Measurements from ENCODE around the gene MSLN.

DNA sequence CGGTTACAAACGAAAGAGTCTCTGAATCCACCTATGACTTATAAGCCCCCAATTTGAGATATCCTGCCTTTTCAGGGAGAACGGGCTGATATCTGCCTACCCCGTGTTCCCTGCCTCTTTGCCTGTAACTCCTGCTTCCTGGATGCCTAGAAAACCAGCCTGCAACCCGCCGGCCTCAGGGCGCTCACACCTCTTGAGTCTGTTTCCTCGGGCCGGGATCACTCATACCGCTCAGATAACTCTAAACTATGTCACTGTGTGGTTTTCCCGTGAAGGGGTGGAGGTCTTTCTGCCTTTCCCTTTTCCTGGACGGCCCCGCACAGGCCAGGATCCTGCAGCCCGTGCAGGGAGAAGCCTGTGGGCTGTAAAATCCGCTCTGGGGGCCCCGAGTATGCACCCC is 17.3 kb downstream of the MSLN start:
- no peak for TF ChIP-seq POLR2A (IDR thresholded peaks at IDR 0.05)
- TF ChIP-seq, protein P1, sequence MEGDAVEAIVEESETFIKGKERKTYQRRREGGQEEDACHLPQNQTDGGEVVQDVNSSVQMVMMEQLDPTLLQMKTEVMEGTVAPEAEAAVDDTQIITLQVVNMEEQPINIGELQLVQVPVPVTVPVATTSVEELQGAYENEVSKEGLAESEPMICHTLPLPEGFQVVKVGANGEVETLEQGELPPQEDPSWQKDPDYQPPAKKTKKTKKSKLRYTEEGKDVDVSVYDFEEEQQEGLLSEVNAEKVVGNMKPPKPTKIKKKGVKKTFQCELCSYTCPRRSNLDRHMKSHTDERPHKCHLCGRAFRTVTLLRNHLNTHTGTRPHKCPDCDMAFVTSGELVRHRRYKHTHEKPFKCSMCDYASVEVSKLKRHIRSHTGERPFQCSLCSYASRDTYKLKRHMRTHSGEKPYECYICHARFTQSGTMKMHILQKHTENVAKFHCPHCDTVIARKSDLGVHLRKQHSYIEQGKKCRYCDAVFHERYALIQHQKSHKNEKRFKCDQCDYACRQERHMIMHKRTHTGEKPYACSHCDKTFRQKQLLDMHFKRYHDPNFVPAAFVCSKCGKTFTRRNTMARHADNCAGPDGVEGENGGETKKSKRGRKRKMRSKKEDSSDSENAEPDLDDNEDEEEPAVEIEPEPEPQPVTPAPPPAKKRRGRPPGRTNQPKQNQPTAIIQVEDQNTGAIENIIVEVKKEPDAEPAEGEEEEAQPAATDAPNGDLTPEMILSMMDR (IDR thresholded peaks at IDR 0.05): no peak
